Smooth muscle cell of the pulmonary artery (primary cell): Measurements from ENCODE around the gene UBAP2L. TPM values are rescaled to one million over a fixed set of nuclear protein-coding genes. Genes with fewer than 3 reads are reported as not detected.

Experiments
- total RNA-seq: library from RNA; depleted of rRNA; stranded (reverse); fragments of >200 nt; gene quantifications from 2 replicates; pipeline ENCODE4 v1.2.3, GENCODE V29; 2014

The UBAP2L gene
- total RNA-seq = 72.0 and 75.8 TPM in 2 replicates

GRCh38 chr1:154220071-154220969, at the start of gene UBAP2L:
TSS of gene UBAP2L (plus strand) at chr1:154220955. CDS start at chr1:154225124, 4,169 bp downstream.

GRCh38 chr1:154191990-154192461, 28.7 kb upstream of the UBAP2L start, which contains the start of gene TPM3:
TSS of gene TPM3 (minus strand) at chr1:154192100. CDS start at chr1:154192018, 82 bp downstream.

GRCh38 chr1:154206196-154206595, 14.6 kb upstream of the UBAP2L start, which contains the start of gene CFAP141:
TSS of gene CFAP141 (minus strand) at chr1:154206333. CDS start at chr1:154206307, 26 bp downstream.

GRCh38 chr1:154272217-154272998, 51.7 kb downstream of the UBAP2L start, which contains the start of gene HAX1:
TSS of gene HAX1 (plus strand) at chr1:154272629. CDS start at chr1:154272724, 95 bp downstream.

Other genes starting within 250 kb of the UBAP2L start
- 87.9 and 105 TPM in 2 replicates for gene JTB, start 243.3 kb upstream of the UBAP2L start, total RNA-seq
- gene RAB13, start 234.6 kb upstream of the UBAP2L start, total RNA-seq = 102 and 150 TPM in 2 replicates
- 788 and 889 TPM in 2 replicates for gene RPS27, start 230.2 kb upstream of the UBAP2L start, total RNA-seq
- gene NUP210L, start 65.9 kb upstream of the UBAP2L start, total RNA-seq = 0.07 and 0.23 TPM in 2 replicates
- gene TPM3, start 28.9 kb upstream of the UBAP2L start, total RNA-seq = 245 and 296 TPM in 2 replicates
- not detected in 2 replicates for gene CFAP141, start 14.6 kb upstream of the UBAP2L start, total RNA-seq
- 64.9 and 69.5 TPM in 2 replicates for gene HAX1, start 51.7 kb downstream of the UBAP2L start, total RNA-seq
- gene AQP10, start 100.1 kb downstream of the UBAP2L start, total RNA-seq = 0.07 and 0.13 TPM in 2 replicates
- gene ATP8B2, start 104.6 kb downstream of the UBAP2L start, total RNA-seq = 195 and 234 TPM in 2 replicates
- 4.9 and 12.6 TPM in 2 replicates for gene IL6R, start 184.4 kb downstream of the UBAP2L start, total RNA-seq